ENCODE data around the gene DIPK1A.

GRCh38 chr1:92989253-92989652, 28.0 kb upstream of the DIPK1A start:
- TF ChIP-seq, protein P1, sequence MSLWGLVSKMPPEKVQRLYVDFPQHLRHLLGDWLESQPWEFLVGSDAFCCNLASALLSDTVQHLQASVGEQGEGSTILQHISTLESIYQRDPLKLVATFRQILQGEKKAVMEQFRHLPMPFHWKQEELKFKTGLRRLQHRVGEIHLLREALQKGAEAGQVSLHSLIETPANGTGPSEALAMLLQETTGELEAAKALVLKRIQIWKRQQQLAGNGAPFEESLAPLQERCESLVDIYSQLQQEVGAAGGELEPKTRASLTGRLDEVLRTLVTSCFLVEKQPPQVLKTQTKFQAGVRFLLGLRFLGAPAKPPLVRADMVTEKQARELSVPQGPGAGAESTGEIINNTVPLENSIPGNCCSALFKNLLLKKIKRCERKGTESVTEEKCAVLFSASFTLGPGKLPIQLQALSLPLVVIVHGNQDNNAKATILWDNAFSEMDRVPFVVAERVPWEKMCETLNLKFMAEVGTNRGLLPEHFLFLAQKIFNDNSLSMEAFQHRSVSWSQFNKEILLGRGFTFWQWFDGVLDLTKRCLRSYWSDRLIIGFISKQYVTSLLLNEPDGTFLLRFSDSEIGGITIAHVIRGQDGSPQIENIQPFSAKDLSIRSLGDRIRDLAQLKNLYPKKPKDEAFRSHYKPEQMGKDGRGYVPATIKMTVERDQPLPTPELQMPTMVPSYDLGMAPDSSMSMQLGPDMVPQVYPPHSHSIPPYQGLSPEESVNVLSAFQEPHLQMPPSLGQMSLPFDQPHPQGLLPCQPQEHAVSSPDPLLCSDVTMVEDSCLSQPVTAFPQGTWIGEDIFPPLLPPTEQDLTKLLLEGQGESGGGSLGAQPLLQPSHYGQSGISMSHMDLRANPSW (CRISPR knock-in tag; conservative IDR thresholded peaks at IDR 0.05; ENCODE audit: low read depth) = no peak
- TF ChIP-seq, protein P2, sequence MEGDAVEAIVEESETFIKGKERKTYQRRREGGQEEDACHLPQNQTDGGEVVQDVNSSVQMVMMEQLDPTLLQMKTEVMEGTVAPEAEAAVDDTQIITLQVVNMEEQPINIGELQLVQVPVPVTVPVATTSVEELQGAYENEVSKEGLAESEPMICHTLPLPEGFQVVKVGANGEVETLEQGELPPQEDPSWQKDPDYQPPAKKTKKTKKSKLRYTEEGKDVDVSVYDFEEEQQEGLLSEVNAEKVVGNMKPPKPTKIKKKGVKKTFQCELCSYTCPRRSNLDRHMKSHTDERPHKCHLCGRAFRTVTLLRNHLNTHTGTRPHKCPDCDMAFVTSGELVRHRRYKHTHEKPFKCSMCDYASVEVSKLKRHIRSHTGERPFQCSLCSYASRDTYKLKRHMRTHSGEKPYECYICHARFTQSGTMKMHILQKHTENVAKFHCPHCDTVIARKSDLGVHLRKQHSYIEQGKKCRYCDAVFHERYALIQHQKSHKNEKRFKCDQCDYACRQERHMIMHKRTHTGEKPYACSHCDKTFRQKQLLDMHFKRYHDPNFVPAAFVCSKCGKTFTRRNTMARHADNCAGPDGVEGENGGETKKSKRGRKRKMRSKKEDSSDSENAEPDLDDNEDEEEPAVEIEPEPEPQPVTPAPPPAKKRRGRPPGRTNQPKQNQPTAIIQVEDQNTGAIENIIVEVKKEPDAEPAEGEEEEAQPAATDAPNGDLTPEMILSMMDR (IDR thresholded peaks at IDR 0.05) = no peak
- TF ChIP-seq SMAD3 (CRISPR knock-in tag; IDR thresholded peaks at IDR 0.05; ENCODE audit: borderline replicate concordance) = no peak
- no peak for TF ChIP-seq SP1 (CRISPR knock-in tag; conservative IDR thresholded peaks at IDR 0.05)
- TF ChIP-seq ZNF512 (CRISPR knock-in tag; IDR thresholded peaks at IDR 0.05; ENCODE audit: borderline replicate concordance) = no peak
- no peak for TF ChIP-seq ATF1 (CRISPR knock-in tag; IDR thresholded peaks at IDR 0.05)
- TF ChIP-seq PRDM15 (CRISPR knock-in tag; IDR thresholded peaks at IDR 0.05) = no peak
- no peak for TF ChIP-seq TEAD4 (CRISPR knock-in tag; IDR thresholded peaks at IDR 0.05)
